Activated naive CD8-positive, alpha-beta T cell treated with anti-CD3 and anti-CD28 coated beads for 36 hours (primary cell): ENCODE measurements around the gene EDN1. TPM values are rescaled to one million over a fixed set of nuclear protein-coding genes. Genes with fewer than 3 reads are reported as not detected.

ENCODE experiments used
- DNase-seq: peaks from one replicate; pipeline ENCODE4 v3.0.0; 2021
- H3K27ac Mint-ChIP-seq: one replicate; pipeline ENCODE4 v1.8.0; 2022; ENCODE audit warnings: mild to moderate bottlenecking, moderate library complexity, mixed read lengths
- H3K27me3 Mint-ChIP-seq: one replicate; pipeline ENCODE4 v1.8.0; 2022; ENCODE audit warnings: mild to moderate bottlenecking, mixed read lengths
- H3K36me3 Mint-ChIP-seq: one replicate; pipeline ENCODE4 v1.8.0; 2021; ENCODE audit warnings: mild to moderate bottlenecking, mixed read lengths
- H3K4me1 Mint-ChIP-seq: one replicate; pipeline ENCODE4 v1.8.0; 2021; ENCODE audit warnings: mixed read lengths
- H3K4me3 Mint-ChIP-seq: one replicate; pipeline ENCODE4 v1.8.0; 2022; ENCODE audit warnings: mild to moderate bottlenecking, moderate library complexity, mixed read lengths
- H3K9me3 Mint-ChIP-seq: one replicate; pipeline ENCODE4 v1.8.0; 2022; ENCODE audit warnings: mixed read lengths
- total RNA-seq, 2 experiments: library from RNA; stranded (reverse); gene quantifications; one replicate each; pipeline ENCODE4 v1.2.3, GENCODE V29; 2021

Gene EDN1
- total RNA-seq, 2 experiments from 2014 or later: not detected

DNA sequence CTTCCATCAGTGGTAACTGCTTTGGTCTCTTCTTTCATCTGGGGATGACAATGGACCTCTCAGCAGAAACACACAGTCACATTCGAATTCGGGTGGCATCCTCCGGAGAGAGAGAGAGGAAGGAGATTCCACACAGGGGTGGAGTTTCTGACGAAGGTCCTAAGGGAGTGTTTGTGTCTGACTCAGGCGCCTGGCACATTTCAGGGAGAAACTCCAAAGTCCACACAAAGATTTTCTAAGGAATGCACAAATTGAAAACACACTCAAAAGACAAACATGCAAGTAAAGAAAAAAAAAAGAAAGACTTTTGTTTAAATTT is 6.1 kb downstream of the EDN1 start:
- Mint-ChIP-seq H3K4me3 (no peak overlapping the region), H3K27ac (no peak overlapping the region), H3K4me1 (peaks cover 4% of the 10 kb centered on the region), H3K36me3 (no peaks in the 10 kb centered on the region), H3K27me3 (peaks cover 23% of the 10 kb centered on the region), H3K9me3 (no peaks in the 10 kb centered on the region)
- no peak for DNase-seq

- no peak for DNase-seq
- Mint-ChIP-seq H3K27ac (no peak overlapping the region), H3K36me3 (no peaks in the 10 kb centered on the region), H3K4me3 (no peak overlapping the region), H3K9me3 (no peaks in the 10 kb centered on the region), H3K4me1 (peaks cover 4% of the 10 kb centered on the region), H3K27me3 (peaks cover 19% of the 10 kb centered on the region)
Observed at GRCh38 chr6:12296604-12297003, 6.4 kb downstream of the EDN1 start.

GRCh38 chr6:12297363-12298016 is 7.3 kb downstream of the EDN1 start:
- no peak overlapping the region for H3K27ac Mint-ChIP-seq
- H3K27me3 Mint-ChIP-seq: peaks cover 10% of the 10 kb centered on the region
- no peaks in the 10 kb centered on the region for H3K4me1 Mint-ChIP-seq
- H3K4me3 Mint-ChIP-seq: no peak overlapping the region
- no peak for DNase-seq
- H3K36me3 Mint-ChIP-seq: no peaks in the 10 kb centered on the region
- no peaks in the 10 kb centered on the region for H3K9me3 Mint-ChIP-seq

DNA sequence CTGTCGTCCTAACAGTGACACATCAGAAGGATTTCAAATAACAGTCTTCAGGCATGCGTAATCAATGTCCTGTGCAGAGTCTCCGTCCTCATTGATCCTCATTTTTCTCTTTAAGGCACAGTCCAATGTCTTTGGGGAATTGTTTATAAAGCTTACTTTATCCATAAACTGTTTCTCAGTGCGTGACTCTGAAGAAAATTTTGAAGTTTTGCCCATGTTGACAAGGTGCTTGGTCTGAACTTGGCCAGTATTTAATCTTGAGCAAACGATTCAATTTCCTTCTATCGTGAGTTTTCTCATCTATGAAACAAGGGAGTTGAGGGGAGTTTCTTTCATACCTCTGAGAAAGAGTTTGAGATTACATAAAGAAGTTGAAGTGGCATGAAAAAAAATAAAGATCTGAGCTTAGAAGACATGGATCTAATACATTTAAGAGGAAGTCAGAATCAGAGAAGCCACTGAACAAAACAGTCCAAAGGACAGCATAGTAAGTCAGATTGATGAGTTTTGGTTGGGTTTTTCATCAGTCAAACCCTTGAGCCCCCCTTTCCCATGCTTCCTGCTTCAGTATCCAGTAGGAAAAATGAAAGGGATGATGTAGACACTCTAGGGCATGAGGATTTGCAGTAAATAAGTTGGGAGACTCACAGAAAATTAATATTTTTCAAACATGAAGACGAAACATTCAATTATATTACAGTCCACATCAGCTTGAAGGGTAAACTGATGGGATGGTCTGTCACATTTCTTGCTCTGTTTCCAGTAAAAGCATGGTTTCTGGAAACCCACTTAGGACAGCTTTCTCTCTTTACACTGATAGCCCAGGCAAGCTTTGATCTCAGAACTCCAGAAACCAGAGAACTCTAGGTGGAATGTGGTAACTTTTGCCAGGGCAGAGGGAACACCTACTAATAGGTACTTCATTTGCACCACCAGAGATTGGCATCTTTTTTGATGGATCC is 8.1 kb downstream of the EDN1 start:
- H3K4me1 Mint-ChIP-seq: no peaks in the 10 kb centered on the region
- H3K27ac Mint-ChIP-seq: no peak overlapping the region
- H3K4me3 Mint-ChIP-seq: no peak overlapping the region
- DNase-seq: no peak
- H3K9me3 Mint-ChIP-seq: no peaks in the 10 kb centered on the region
- no peaks in the 10 kb centered on the region for H3K36me3 Mint-ChIP-seq
- H3K27me3 Mint-ChIP-seq: peaks cover 4% of the 10 kb centered on the region

DNA sequence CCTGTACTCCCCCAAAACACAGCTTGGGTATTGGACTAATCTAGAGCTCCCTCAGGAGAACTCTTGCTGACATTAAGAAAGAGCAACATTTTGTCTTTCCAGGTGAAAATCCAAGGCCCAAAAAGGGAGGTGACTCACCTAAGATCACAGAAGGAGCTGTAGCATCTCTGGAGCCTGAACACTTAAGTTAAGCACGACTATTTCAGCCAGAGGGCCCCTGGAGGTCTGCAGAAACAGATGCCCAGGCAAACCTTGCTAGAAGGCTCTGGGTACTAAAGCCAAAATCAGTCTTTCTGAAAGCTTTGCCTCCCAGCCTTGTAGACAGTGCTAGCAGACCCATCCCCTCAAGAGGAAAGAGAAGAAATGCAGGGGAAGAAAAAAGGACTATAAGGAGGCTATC is 8.8 kb downstream of the EDN1 start:
- Mint-ChIP-seq H3K36me3 (no peaks in the 10 kb centered on the region), H3K4me3 (no peak overlapping the region), H3K4me1 (no peaks in the 10 kb centered on the region), H3K9me3 (no peaks in the 10 kb centered on the region), H3K27ac (no peak overlapping the region), H3K27me3 (no peaks in the 10 kb centered on the region)
- DNase-seq: no peak

DNA sequence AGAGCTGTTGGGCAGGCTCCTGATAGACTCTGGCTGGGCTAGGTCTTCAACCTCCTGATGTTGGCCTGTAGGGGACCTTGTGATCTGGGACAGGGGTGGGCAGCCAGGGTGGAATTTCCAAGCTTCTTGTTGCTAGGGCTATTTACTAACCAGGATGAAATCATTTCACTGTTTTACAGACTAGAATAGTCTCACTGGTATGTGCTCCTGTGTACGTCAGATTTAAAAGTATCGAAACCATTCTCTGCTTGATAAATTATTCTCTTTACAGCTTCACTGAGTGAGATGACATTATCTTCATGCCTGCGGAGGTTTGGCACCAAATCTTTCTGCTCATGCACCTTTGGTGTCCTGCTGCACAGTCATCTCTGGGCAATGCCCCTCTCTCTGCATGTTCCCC is 10.9 kb downstream of the EDN1 start:
- H3K27me3 Mint-ChIP-seq: peaks cover 12% of the 10 kb centered on the region

DNA sequence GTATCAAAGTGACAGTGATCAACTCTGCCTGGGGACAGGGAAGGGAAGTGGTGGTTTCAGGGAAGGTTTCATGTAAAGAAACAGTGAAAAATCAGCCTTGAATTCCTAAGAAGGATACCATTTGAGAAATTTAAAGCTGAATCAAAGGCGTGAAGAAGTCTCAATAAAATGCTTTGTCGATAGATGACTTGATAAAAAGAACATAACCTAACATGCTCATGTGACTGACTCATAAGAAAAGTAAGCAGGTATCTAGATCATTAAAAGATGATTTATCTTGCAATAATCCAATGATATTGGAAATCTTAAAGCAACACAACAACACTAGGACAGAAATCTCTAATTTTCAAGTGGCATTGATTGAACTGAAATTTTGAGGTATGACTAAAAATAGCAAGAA is 14.3 kb downstream of the EDN1 start:
- Mint-ChIP-seq H3K9me3 (no peaks in the 10 kb centered on the region), H3K4me1 (no peaks in the 10 kb centered on the region), H3K27me3 (peaks cover 14% of the 10 kb centered on the region), H3K36me3 (no peaks in the 10 kb centered on the region), H3K27ac (no peak overlapping the region), H3K4me3 (no peak overlapping the region)
- DNase-seq: no peak

More for the DNA sequence above, 10.9 kb downstream of the EDN1 start:
- Mint-ChIP-seq H3K36me3 (no peaks in the 10 kb centered on the region), H3K4me1 (no peaks in the 10 kb centered on the region), H3K27ac (no peak overlapping the region), H3K4me3 (no peak overlapping the region), H3K9me3 (no peaks in the 10 kb centered on the region)
- DNase-seq: no peak

- Mint-ChIP-seq H3K27ac (no peak overlapping the region), H3K4me1 (no peaks in the 10 kb centered on the region), H3K27me3 (peaks cover 20% of the 10 kb centered on the region), H3K4me3 (no peak overlapping the region), H3K36me3 (no peaks in the 10 kb centered on the region), H3K9me3 (no peaks in the 10 kb centered on the region)
- no peak for DNase-seq
Observed at GRCh38 chr6:12309070-12309469, 18.9 kb downstream of the EDN1 start.

DNA sequence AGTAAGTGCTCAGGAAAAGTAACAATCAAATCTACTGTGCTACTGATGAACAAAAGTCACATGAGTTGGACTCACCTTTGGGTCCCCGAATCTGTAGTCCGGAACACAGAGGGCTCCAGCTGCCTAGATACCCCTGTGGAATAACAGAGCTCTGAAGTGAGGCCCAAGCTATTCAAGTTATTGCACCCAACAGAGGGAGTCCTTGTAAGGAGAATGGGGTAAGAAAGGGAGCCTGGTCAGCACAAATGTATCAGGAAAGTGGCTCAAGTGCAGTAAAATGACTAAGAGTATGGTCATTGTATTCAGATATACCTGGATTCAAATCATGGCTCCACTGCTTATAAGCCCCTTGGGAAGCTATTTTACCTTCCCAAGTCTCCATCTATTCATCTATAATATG is 20.9 kb downstream of the EDN1 start:
- Mint-ChIP-seq H3K4me1 (no peaks in the 10 kb centered on the region), H3K27me3 (peaks cover 23% of the 10 kb centered on the region), H3K4me3 (no peak overlapping the region), H3K27ac (no peak overlapping the region), H3K36me3 (no peaks in the 10 kb centered on the region), H3K9me3 (no peaks in the 10 kb centered on the region)
- DNase-seq: no peak

DNA sequence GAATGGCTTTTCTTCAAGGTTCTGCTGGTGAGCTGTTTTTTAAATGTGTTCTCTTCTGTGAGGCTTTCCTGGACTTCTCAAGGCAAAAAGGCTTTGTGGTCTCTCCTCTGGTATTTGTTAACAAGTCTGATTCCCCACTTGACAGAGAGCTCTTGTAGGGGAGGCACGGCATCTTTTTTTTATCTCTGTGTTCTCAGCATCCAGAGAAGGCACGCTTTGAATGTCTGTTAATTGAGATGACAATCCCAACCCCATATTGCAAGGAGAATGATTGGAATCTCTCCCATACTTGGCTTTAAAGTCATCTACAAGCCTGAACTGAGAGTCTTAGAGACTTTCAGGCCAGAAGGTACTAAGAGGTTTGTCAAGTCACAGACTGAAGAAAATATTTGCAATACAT is 22.6 kb downstream of the EDN1 start:
- H3K36me3 Mint-ChIP-seq: no peaks in the 10 kb centered on the region
- no peaks in the 10 kb centered on the region for H3K4me1 Mint-ChIP-seq
- H3K27me3 Mint-ChIP-seq: peaks cover 24% of the 10 kb centered on the region
- no peak for DNase-seq
- no peak overlapping the region for H3K4me3 Mint-ChIP-seq
- no peak overlapping the region for H3K27ac Mint-ChIP-seq
- H3K9me3 Mint-ChIP-seq: no peaks in the 10 kb centered on the region

DNA sequence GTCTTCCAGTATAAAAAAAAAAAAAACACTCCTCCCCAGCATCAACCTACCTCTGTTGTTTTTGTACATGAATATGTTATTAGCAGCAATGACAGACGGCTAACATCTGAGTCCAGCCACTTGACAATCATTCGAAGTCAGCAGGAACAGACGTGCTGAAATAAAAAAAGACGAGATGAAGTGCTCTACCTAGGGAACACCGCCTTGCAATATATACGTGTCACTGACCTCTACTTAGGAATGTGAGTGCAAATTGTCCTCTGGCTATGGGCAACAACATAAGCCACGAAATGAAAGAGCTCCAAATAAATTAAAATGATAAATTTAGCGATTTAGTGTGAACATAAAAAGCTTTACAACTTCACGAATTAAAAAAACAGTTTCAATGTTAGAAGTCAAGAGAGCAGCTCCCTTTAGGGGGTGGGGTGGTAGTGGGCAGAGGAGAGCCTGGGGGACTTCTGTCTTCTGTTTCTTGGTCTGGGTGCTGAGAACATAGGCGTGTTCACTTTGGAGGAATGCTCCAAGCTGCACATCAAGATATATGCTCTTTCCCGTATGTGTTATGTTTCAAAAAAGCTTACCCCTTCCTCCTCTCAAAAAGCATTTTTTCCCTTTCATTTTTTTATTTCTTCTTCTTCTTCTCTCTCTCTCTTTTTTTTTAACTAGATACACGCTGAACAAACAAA is 23.3 kb downstream of the EDN1 start:
- H3K9me3 Mint-ChIP-seq: peaks cover 2% of the 10 kb centered on the region
- no peak overlapping the region for H3K27ac Mint-ChIP-seq
- no peak overlapping the region for H3K4me3 Mint-ChIP-seq
- H3K36me3 Mint-ChIP-seq: peaks cover 2% of the 10 kb centered on the region
- no peak for DNase-seq
- H3K27me3 Mint-ChIP-seq: peaks cover 27% of the 10 kb centered on the region
- no peaks in the 10 kb centered on the region for H3K4me1 Mint-ChIP-seq

DNA sequence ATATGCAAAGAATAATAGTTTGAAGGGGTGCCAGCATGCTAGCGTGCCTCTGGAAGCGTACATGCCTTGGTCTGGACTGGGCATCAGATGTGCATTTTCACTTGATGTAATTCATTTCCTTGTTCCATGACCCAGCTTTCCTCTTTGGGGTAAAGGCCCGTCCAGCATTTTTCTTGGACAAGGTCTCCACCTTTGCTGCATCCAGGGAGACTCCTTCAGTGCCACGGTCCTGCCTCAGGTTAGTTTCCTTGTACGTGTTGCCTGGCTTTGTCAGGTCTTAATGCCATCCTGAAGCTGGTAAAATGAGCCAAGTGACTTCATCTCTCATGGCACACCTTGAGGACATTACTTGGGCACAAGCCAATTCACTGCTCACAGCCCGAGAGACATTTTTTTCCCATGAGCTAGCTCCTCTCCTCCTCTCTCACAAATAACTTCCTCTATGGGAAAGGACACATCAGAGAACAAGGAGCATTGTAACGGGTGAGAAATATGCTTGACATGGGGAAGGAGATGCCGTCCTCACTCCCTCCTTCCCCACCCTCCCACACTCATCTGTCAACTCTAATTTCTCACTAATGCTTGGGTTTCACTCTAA is 23.9 kb downstream of the EDN1 start:
- Mint-ChIP-seq H3K4me3 (no peak overlapping the region), H3K36me3 (peaks cover 2% of the 10 kb centered on the region), H3K4me1 (no peaks in the 10 kb centered on the region), H3K9me3 (peaks cover 3% of the 10 kb centered on the region), H3K27ac (no peak overlapping the region), H3K27me3 (peaks cover 28% of the 10 kb centered on the region)
- no peak for DNase-seq

- Mint-ChIP-seq H3K27me3 (peaks cover 28% of the 10 kb centered on the region), H3K9me3 (peaks cover 3% of the 10 kb centered on the region), H3K4me3 (no peak overlapping the region)
Observed at GRCh38 chr6:12314751-12315150, 24.6 kb downstream of the EDN1 start.

GRCh38 chr6:12315292-12316081 is 25.3 kb downstream of the EDN1 start:
- Mint-ChIP-seq H3K9me3 (peaks cover 3% of the 10 kb centered on the region), H3K36me3 (peaks cover 2% of the 10 kb centered on the region), H3K27me3 (peaks cover 31% of the 10 kb centered on the region), H3K4me3 (no peak overlapping the region), H3K27ac (no peak overlapping the region), H3K4me1 (no peaks in the 10 kb centered on the region)
- DNase-seq: no peak

More at GRCh38 chr6:12314751-12315150, 24.6 kb downstream of the EDN1 start:
- no peak for DNase-seq
- Mint-ChIP-seq H3K27ac (no peak overlapping the region), H3K36me3 (peaks cover 2% of the 10 kb centered on the region), H3K4me1 (no peaks in the 10 kb centered on the region)
